ENCODE data around the gene SLC9A8.
"Not testable (repeated sequence)": the region's sequence is repeated elsewhere in the genome, so short reads cannot be mapped to it uniquely, and the experiment has no call there.

Gene SLC9A8

DNA sequence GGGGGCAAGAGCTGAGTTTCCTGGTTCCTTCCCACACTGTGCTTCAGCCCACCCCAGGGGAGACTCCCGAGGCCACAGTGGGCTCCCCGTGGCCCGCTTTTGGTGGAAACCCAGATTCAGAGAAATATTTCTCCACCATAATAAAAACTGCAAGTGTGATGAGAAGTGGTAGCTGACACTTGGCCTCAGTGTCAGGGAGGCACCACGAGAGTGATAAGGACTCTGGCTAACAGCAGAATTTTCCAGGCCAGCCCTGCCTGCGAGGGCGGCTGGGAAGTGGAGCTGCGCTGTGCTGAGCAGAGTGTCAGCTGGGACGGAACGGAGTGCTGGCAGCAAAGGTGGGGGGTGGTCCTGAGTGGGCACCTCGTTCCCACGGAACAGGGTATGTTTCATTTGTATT lies 80.2 kb downstream of the SLC9A8 start:
- no peak for DNase-seq (ENCODE audit: low read depth in 1 of 2, low spot score in 1 of 2)

DNA sequence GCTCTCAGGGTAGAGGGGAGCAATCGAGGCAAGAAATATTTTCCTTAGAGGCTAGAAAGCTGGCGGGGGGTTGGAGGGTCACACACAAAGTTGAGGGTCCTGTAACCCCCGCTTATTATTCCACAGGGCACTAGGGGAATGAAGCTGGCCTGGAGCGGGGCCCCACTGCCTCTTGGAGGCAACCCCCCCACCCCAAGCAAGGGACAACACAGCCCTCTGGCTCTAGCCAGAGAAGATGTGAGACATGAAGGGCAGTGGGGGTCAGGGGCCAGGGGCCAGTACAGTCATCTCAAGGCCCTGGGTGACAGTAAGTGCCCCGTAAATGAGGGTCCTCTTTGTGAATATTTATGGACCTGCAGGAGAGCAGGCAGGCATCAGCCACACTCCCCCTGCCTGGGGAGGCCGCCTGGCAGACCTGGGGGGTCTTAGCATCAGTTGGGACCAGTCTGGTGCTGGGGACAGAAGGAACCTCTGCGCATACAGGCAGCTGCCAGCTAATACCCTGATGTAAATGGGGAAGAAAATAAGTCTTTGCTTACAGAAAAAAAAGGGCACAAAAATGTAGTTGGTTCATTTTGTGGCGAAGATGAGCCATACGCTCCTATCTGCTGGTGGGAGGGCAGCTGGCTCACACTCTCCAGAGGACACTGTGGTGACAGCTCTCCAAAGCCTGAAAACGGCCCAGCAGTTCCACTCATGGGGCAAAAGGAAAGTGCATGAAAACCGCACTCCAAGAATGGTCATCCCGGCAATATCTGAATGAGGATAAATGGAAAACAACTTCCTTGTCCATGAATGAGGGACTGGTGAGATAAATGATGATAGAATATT lies 80.8 kb downstream of the SLC9A8 start:
- DNase-seq (ENCODE audit: low read depth in 1 of 2, low spot score in 1 of 2) = no peak

DNA sequence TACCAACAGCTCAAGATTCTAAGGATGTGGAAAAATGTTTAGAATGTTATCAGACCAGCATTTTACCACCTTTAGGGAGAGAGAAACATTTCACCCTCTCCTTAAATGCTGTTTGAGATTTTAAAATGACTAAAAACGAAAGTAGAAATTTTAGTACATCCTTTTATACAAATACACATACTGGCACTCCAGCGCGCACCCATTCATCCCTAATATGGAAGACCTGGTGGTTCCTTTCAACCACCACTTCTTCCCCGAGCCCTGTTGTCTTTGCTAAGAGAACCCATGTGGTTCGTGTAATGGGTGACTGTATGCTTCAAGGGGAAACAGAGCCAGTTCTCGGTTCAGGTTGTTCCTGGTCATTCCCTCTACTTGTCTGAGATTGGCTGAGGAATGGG lies 81.4 kb downstream of the SLC9A8 start:
- DNase-seq (ENCODE audit: low read depth in 1 of 2, low spot score in 1 of 2) = no peak

DNA sequence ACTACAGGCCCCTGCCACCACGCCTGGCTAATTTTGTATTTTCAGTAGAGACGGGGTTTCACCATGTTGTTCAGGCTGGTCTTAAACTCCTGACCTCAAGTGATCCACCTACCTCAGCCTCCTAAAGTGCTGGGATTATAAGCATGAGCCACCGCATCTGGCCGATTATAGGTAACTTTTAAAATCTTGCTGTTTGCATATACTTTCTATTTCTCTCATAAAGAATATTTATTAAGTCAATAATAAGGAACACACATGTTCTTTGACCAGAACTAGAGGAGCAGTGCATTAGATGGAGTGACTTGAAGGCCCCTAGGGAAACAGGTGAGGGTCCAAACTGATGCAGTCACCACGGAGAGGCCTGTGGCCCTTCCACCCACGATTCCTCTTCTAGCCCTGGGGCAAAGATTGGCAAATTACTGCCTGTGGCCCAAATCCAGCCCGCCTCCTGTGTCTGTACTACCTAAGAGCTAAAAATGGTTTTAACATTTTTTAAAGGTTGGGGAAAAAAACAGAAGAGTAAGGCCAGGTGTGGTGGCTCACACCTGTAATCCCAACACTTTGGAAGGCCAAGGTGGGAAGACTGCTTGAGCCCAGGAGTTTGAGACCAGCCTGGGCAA lies 83.0 kb downstream of the SLC9A8 start:
- not testable (repeated sequence) for DNase-seq (ENCODE audit: low read depth in 1 of 2, low spot score in 1 of 2)

DNA sequence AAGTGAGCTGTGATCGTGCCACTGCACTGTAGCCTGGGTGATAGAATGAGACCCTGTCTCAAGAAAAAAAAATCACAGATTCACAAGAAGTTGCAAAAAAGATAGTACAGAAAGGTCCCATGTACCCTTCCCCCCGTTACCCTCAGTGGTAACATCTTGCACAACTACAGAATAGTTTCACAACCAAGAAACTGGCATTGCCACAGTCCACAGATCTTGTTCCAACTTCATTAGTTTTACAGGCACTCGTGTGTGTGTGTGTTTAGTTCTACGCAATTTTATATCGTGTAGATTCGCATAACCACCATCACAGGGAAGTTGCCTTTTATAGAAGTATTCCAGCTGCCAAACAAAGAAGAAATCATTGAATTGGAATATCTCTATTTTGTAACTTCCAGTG lies 83.6 kb downstream of the SLC9A8 start:
- no peak for DNase-seq (ENCODE audit: low read depth in 1 of 2, low spot score in 1 of 2)

DNA sequence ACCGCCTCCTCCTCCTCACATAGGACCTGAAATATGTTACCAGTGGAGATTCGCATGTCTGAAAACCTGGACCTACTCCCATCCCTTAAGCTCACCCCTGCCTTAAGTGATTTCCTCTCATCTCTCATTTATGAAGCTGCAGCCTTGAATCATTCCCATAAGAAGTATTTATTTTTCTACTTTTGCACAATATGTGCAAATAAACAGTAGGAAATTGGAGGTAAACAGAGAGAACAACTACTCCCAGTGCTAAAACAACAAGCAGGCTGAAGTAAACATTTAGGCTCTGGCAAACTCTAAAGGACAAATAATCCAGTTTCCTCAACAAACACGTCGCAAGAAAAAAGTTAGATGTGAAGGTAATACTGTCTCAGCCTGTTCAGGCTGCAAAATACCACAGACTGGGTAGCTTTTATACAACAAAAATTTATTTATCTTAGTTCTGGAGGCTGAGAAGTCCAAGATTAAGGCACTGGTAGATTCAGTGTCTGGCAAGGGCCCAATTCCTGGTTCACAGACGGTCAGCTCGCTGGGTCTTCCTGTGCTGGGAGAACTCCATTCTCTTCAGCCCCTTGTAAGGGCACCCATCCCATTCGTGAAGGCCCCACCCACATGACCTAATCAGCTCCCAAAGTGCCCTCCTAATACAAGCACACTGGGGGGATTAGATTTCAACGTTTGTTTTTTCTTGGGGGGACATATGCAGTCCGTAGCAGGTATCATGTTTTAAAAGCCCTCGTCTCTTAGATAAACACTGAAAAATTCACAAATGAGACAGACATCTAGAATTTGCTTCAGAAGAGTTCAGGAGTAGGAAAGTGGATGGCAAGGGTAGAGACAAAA lies 87.1 kb downstream of the SLC9A8 start:
- DNase-seq (ENCODE audit: low read depth in 1 of 2, low spot score in 1 of 2) = no peak

DNA sequence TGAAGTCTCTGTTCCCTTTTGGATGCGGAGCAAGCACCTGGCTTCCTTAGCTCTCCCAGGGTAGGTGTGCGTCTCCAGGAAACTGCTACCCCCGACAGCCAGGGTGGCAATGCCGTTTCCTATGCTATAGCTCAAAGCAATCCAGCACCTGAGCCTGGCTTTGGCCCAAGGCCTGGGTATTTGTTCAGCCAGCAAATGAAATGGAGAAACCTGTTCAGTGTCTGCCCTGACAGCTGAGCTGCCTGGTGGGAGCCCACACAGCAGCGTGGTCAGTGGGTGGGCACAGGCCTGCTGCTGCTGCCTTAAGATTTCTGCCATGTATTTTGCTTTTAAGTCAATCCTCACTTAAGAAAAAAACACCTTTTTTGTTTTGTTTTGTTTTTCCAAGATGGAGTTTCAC lies 89.0 kb downstream of the SLC9A8 start:
- DNase-seq (ENCODE audit: low read depth in 1 of 2, low spot score in 1 of 2) = no peak

DNA sequence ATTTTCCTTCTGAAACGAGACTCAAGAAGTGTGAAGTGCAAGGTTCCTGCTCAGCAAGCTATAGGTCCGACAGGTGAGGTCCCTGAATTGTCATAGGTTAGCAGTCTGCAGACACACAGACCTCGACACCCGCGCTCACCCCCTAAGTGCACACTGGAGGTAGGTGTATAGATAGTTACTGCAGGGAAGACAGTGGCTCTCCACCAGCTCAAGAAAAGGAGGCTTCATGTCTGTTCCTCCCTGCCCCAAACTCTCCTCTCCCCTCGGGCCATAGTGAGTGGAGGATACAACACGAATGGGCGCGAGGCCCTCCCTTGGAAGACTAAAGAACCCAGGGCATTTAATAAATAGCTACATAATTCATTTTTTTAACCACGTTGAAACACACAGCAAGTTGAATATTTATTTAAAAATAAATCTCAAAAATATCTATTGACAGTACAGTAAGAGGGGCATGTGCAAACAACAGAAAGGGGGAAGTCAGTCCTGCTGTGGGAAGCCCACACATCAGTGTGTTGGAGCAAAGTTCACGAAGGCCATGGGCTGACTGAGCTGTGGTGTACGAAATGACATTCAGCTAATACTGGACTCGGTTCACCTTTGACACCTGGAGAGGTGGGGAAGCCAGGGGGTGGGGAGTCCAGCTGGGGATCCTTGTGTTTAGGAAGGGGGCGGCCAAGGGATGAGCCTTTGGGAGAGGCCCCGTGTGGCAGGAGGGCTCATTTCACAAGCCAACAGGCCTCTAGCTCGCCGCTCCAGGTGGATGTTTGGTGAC lies 92.0 kb downstream of the SLC9A8 start:
- no peak for DNase-seq (ENCODE audit: low read depth in 1 of 2, low spot score in 1 of 2)

DNA sequence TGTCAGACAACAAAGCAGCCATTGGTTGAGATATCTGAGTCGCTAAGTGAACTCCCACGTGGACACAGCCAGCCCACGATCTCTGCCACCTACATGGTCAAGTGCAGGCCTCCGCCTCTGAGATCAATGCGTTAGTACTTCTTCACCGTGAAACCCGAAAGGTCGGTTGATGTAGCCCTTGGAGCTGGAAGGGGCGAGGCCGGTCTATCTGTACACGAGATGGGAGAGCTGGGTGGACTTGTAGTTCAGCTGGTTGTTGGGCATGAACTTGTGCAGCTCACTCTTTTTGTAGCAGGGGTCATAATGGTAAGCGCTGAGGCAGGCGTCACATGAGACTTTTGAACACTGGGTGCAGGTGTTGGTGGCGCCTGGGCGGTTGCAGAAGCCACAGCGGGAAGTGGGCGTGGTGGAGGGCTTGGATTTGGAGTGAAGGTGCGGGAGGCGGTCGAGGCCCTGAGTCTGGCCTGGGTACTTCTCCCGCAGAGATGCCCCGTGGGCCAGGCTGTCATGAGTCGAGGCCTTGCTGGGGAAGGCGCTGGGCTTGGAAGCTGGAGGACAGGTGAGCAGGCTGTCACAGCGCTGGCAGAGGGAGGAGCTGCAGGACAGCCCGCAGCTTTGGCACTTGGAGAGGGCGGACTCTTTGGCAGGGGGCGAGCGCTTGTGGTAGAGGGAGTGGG lies 92.9 kb downstream of the SLC9A8 start:
- no peak for DNase-seq (ENCODE audit: low read depth in 1 of 2, low spot score in 1 of 2)

DNA sequence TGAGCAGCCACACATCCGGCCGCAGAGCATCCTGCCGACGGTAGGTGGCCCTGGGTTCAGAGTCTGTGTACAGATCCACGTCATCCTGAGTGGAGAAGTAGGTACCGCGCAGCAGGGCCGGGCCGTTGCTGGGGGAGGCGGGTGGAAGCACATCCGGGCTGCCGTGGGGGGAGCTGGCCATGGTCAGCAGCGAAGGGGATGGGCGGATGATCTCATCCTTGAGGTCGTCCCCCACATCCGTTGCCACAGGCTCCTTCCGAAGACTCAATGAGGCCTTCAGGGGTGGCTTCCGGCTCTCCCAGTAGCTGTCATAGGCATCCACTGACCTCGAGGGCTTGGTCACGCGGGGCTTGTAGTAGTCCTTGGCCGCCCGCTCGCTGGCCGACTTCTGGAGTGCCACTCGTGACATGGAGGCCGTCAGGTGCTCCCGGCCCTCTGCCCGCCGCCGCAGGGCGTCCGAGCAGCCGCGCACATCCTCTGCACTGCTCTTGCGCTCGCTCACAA lies 93.5 kb downstream of the SLC9A8 start:
- no peak for DNase-seq (ENCODE audit: low read depth in 1 of 2, low spot score in 1 of 2)

DNA sequence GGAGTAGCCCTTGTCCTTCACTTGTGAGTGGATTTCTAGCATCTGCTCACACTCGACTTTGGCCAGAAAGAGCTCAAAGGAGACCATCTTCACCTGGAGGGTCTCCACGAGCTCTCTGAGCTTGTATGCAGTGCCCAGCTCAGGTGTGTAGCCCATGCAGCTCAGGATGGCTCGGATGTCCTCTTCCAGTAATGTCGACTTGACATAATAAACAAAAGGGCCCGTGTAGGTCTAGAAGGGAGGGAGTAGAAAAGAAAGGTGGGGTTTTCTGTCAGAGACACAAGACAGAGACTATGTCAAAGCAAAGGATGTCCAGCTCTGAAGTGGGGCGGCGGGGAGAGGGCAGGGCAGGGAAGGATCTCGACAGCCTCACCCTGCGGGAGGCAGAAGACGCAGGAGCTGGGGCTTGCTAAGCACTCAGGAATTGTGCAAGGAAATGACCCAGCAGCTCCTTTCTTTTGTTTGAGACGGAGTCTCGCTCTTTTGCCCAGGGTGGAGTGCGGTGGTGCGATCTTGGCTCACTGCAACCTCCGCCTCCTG lies 94.1 kb downstream of the SLC9A8 start:
- DNase-seq (ENCODE audit: low read depth in 1 of 2, low spot score in 1 of 2) = no peak

DNA sequence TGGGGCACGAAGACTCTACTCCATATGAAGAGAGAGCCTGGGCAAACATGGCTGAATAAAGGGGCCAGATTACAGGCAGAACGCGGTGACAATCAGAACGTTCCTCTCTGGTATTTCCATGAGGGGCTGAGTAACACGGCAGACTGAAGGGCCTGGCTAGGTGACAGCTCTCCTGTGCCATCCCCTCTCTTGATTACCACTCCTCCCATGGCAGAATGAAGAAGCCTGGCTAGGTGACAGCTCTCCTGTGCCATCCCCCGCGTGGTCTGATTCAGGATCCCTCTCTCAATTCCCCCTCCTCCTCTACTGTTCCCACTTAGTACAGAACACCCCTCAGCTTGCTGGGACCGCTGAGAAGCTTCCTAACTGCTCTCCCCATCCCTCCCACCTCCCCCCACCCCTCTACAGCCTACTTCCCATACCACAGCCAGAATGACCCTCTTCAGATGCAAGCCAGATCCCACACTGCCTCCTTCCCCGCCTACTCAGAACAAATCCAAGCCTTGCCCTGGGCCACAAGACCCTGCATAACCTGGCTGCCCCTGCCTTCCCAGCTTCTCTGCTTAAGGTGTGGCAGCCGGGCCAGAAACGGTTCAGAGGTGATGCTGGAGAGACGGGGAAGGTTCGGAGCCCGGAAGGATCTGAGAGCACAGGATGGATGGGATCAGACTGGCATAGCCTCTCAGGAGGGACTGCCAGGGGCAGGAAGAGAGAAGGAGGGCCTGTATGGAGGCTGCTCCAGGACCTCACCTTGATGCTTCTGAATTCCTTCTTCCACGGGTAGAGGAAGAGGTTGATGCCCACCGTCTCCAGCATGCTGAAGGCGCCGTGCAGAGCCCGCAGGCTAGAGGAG lies 95.0 kb downstream of the SLC9A8 start:
- DNase-seq (ENCODE audit: low read depth in 1 of 2, low spot score in 1 of 2) = no peak

DNA sequence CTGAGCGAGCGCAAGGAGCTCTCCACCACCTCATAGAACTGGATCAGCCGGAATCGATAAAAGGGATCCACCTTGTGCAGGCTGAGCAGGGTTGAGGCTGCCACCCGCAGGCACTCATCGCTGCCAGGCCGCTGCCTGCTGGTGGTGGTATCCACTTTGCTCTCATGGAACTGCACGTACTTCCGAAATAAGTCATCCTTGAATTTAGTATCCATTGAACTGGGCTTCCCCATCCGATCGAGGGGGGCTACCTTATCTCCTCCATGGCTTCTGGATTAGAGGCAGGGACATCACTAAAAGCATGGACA lies 95.6 kb downstream of the SLC9A8 start:
- DNase-seq (ENCODE audit: low read depth in 1 of 2, low spot score in 1 of 2) = no peak

DNA sequence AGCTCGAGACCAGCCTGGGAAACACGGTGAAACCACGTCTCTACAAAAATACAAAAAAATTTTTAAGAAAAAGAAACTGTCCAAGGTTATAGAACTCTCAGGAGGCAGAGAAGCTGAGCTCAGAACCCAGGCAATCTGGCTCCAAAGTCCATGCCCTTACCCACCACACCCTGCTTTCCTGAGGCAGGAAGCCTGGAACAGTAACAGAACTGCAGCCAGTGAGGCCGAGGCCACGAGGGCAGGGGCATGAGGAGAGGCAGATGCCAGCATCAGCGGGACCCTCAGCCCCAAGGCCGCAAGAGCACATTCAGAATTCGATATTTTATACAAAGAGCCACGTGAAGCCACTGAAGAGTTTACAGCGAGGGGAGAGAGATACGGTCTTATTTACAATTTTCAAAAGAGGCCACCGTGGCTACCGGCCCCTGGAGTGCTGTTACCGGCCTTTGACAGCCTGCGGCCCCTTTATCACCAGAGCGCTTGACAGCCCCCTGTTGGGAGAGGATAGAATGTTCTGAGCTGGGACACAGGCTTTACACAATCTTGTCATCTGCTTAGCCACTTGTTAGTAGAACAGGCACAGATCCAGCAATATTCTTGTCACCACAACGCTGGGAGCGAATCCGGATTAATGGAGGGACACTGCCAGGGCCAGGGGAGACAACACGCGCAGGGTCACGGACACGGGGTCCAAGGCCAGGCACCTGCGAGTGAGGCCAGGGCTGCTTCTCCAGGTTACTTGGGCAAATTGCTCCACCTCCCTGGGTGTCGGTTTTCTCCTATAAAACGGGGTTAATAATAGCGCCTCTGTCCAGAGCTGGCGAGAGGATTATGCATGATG lies 97.1 kb downstream of the SLC9A8 start:
- no peak for DNase-seq (ENCODE audit: low read depth in 1 of 2, low spot score in 1 of 2)

DNA sequence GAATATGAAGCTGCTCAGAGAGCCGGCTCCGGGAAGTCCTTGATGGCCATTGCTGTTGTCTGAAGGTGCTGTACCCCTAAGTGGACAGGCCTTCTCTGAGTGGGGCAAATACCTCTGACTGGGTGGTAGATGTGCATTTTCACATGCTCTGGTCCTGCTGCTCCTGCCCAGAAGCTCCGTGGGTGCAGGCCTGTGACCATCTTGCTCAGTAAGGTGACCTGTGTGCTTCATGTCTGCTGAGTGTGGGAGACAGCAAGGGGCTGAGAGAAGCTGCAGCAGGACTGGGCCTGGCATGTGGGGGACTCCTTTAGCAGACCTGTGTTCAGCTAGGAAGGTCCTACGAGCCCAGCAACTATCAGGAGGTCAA lies 97.7 kb downstream of the SLC9A8 start:
- no peak for DNase-seq (ENCODE audit: low read depth in 1 of 2, low spot score in 1 of 2)

DNA sequence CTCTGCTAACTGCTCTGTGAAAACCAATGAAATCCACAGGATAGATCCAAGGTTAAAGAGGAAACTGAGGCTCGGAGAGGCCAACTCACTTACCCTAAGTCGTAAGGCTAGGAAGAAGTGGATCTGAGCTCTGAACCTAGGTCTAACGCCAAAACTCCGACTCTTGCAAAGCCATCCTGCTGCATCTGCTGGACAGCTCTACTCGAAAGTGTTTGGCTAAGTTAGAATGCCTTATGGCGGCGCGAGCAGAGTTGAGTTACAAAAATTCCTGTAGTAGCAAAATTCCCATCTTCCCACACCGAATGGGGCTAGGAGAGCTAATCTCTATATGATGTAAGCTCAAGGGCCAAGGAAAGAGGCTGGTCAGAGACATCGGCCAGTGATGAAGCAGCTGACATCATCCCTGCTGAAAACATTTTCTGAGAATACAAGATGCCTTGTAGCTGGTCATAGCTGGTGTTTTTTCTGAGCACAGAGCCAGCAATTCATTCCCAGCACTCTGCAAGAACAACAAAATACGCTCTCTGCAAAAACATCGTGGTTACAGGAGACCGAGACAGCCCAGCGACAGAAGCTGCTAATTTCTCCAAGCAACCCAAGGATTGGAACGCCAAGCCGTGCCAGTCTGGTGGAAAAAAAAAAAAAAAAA lies 100.9 kb downstream of the SLC9A8 start:
- no peak for DNase-seq (ENCODE audit: low read depth in 1 of 2, low spot score in 1 of 2)

DNA sequence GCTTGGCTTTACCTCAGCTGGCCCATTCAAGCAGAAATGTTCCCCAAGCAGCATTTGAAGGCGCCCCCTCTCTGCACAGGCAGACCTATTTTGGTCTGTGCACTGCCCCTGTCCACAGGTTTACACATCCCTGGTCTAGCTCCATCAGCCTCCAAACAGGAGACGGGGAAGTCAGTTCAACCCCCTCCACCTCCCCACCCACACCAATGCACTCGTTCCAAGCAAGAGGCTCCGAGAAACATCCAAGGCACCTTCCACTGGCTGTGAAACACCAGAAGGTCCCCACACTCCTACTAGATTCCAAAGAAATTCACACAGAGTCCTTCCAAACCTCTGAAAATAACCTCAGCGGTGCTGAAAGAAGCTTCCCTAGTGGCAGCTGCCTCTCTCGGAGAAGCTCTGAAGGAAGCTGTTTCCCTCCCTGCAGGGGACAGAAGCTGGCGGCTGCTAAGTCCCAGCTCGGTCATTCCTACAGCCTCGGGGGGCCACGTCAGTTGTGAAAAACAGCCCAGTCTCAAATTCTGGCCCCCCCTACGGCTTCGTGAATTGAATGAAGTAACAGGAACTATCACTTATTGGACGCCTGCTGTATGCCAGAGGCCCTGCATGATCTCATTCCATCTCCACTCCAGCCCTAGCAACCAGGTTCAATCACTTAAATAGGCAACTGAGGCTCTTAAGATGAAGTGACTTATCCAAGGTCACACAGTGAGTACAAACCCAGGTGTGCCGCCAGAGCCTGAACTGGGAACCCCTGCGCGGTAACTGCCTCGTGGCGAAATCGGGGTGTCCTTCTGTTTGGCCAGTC lies 101.9 kb downstream of the SLC9A8 start:
- DNase-seq (ENCODE audit: low read depth in 1 of 2, low spot score in 1 of 2) = no peak

DNA sequence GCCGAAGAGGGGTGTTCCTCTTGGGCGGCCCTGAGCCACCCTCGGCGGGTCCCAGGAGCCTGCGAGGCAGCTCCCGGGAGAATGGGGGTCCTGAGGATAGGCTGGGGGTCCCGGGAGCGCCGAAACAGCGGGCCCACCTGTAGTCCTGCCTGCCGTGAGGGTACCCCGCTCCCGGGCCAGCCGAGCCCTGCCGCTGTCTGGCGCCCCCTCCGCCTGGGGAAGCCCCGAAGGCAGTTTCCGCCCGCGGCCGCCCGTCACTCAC lies 102.4 kb downstream of the SLC9A8 start:
- no peak for DNase-seq (ENCODE audit: low read depth in 1 of 2, low spot score in 1 of 2)

All from activated CD4-positive, alpha-beta T cell treated with anti-CD3 and anti-CD28 coated beads, Interleukin-2, amount 50 U/mL, for 24 hours (primary cell).